ENCODE results near the gene SNX27.

Gene SNX27

DNA sequence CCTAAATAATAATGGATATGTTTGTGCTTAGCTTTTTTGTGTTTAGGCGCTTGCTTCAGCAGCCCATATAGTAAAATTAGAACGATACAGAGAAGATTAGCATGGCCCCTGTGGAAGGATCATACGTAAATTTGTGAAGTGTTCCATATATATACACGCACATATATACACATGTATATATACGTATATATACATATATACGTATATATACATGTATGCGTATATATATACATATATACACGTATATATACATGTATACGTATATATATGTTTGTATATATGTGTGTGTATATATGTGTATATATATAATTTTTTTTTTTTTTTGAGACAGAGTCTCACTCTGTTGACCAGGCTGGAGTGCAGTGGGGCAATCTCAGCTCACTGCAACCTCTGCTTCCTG lies 17.4 kb downstream of the SNX27 start:
- DNase-seq: no peak
- peaks cover 0 to 6% (median 0%) of the 10 kb centered on the region in 3 donors for H3K36me3 ChIP-seq
- intact Hi-C loops (cut with DNase I; ENCODE audit: low total_unique reads): no loop called here
- TF ChIP-seq, protein P1, sequence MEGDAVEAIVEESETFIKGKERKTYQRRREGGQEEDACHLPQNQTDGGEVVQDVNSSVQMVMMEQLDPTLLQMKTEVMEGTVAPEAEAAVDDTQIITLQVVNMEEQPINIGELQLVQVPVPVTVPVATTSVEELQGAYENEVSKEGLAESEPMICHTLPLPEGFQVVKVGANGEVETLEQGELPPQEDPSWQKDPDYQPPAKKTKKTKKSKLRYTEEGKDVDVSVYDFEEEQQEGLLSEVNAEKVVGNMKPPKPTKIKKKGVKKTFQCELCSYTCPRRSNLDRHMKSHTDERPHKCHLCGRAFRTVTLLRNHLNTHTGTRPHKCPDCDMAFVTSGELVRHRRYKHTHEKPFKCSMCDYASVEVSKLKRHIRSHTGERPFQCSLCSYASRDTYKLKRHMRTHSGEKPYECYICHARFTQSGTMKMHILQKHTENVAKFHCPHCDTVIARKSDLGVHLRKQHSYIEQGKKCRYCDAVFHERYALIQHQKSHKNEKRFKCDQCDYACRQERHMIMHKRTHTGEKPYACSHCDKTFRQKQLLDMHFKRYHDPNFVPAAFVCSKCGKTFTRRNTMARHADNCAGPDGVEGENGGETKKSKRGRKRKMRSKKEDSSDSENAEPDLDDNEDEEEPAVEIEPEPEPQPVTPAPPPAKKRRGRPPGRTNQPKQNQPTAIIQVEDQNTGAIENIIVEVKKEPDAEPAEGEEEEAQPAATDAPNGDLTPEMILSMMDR (IDR thresholded peaks at IDR 0.05): no peak
- no peaks in the 10 kb centered on the region for H3K27me3 ChIP-seq
- H3K4me1 ChIP-seq: no peaks in the 10 kb centered on the region
- no peak overlapping the region for H3K4me3 ChIP-seq
- H3K27ac ChIP-seq: no peak overlapping the region
- H3K9me3 ChIP-seq: no peaks in the 10 kb centered on the region

DNA sequence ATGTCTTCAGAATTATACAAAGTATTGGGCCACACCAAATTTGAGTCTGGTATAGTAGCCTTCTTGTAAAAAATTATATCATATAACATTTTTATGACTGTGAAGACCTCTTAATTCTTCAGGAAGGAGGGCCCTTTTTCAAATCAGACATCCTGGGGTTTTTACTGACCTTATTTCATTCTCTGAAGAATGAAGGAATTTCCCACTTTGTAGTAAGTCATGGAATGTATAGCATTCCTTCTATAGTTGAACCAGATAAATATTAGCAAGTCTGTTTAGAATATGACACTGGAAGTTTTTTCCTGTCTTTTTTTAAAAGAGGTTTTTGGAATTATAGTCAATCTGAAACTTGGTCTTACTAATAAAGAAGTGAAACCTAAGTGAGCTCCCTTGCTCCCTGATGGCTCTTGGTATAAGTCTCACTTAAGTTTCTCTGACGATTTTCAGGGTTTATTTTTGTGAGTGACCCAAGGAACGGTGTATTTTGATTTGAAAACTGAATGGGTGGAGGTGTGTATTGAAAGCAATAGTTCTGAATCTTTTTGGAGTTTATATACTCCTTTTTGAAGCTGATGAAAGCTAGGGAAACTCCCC lies 23.7 kb downstream of the SNX27 start:
- TF ChIP-seq, protein P1 (IDR thresholded peaks at IDR 0.05): no peak
- H3K36me3 ChIP-seq: peaks cover 0 to 6% (median 0%) of the 10 kb centered on the region in 3 donors
- H3K27me3 ChIP-seq: no peaks in the 10 kb centered on the region
- H3K9me3 ChIP-seq: no peaks in the 10 kb centered on the region
- no peak overlapping the region for H3K4me3 ChIP-seq
- no peak for DNase-seq
- H3K27ac ChIP-seq: no peak overlapping the region
- intact Hi-C loops (cut with DNase I; ENCODE audit: low total_unique reads): no loop called here
- peaks cover 0 to 30% (median 12%) of the 10 kb centered on the region in 4 donors for H3K4me1 ChIP-seq

DNA sequence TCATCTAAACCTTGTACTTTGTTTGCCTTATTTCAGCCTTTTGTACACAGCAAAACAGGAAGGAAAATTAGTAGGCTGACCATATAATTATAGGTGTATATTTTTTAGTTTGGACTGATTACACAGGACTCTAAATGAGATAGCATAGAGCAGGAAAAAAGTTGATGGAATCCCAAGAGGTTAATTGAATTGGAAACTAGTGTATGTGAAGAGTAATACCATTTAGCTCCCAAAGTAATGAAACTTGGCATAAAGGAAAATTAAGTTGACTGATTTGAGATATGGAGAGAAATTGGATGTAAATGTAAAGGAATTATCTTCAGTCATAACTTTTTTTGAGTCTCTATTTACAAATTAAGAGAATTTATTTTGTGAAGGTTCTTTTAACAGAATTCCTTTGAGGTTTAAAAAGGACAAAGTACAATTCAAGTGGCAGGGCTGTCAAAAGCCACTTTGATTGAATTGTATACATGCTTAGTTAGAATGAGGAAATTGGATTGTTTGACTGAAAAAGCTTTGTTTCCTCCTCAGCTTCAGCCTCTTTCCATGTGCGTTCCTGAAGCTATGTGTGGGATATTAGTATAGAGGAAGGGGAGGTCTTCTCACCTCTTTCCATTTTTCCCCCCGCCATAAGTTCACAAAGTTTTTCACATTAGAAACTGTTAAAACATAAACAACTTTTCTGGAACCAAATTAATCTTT lies 26.4 kb downstream of the SNX27 start:
- Histone ChIP-seq H3K27me3 (no peaks in the 10 kb centered on the region), H3K4me1 (peaks cover 0 to 30% (median 12%) of the 10 kb centered on the region in 4 donors)

DNA sequence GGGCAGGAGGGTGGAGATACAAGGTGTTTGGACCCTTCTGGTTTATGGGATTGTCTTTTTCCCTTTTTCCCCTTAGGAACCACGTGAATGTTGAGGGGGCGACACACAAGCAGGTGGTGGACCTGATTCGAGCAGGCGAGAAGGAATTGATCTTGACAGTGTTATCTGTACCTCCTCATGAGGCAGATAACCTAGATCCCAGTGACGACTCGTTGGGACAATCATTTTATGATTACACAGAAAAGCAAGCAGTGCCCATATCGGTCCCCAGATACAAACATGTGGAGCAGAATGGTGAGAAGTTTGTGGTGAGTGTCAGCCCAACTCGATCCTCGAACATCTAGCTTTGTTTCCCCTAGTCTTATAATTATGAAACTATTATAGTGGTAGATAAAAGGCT lies 27.0 kb downstream of the SNX27 start:
- no peak for DNase-seq
- Histone ChIP-seq H3K4me1 (peaks cover 0 to 30% (median 12%) of the 10 kb centered on the region in 4 donors), H3K9me3 (no peaks in the 10 kb centered on the region), H3K27me3 (no peaks in the 10 kb centered on the region), H3K4me3 (no peak overlapping the region), H3K36me3 (peaks cover 0 to 6% (median 0%) of the 10 kb centered on the region in 3 donors), H3K27ac (no peak overlapping the region)
- TF ChIP-seq, protein P1 (IDR thresholded peaks at IDR 0.05): no peak
- intact Hi-C loops (cut with DNase I; ENCODE audit: low total_unique reads): no loop called here

More for the DNA sequence above, 26.4 kb downstream of the SNX27 start:
- Histone ChIP-seq H3K27ac (no peak overlapping the region), H3K9me3 (no peaks in the 10 kb centered on the region), H3K36me3 (peaks cover 0 to 6% (median 0%) of the 10 kb centered on the region in 3 donors), H3K4me3 (no peak overlapping the region)
- TF ChIP-seq, protein P1 (IDR thresholded peaks at IDR 0.05): no peak
- no peak for DNase-seq
- intact Hi-C loops (cut with DNase I; ENCODE audit: low total_unique reads): no loop called here

DNA sequence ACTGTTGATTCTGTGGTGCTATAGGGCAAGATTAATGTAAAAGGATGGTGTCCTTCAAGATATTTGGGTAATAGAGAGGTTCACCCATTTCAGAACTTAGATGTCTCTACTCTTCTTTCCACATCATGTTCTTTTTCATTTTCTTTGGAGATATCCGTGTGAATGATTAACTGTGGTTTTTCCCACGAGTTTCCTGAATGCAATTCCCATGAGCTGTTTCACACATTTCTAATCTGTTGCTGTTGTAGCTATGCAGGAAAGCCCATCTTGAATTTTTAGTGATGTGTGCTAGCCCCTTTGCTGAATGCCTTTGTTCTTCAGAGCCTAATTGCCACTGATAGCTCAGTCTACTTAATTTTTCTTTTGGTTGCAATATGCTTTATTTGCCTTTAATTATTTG lies 27.6 kb downstream of the SNX27 start:
- Histone ChIP-seq H3K4me1 (peaks cover 0 to 30% (median 12%) of the 10 kb centered on the region in 4 donors), H3K27ac (no peak overlapping the region), H3K36me3 (peaks cover 0 to 6% (median 0%) of the 10 kb centered on the region in 3 donors), H3K9me3 (no peaks in the 10 kb centered on the region), H3K4me3 (no peak overlapping the region), H3K27me3 (no peaks in the 10 kb centered on the region)
- intact Hi-C loops (cut with DNase I; ENCODE audit: low total_unique reads): no loop called here
- DNase-seq: no peak
- TF ChIP-seq, protein P1 (IDR thresholded peaks at IDR 0.05): no peak
